GM12878 (cell line): ENCODE data around the gene BLCAP. TPM values are rescaled to one million over a fixed set of nuclear protein-coding genes. Genes with fewer than 3 reads are reported as not detected.

Experiments
- ATAC-seq: fragments of 200-7000 bp; cut with Tn5 transposase; 3 replicates; pipeline ENCODE4 v1.9.1; 2020; ENCODE audit warnings: mild to moderate bottlenecking, moderate library complexity
- BruUV-seq: library from RNA; stranded (reverse); fragments of 400-500 nt; replicated peaks from 2 replicates; lab custom pipeline; 2021; lab: Mats Ljungman, UMichigan
- CTCF ChIA-PET: fragments of 300-600 bp; sonication (Branson Sonifier 250); formaldehyde crosslinking; extraction: SDS; loops from one replicate; lab custom pipeline; 2021; ENCODE audit warnings: inconsistent platforms; lab: Yijun Ruan, JAX
- POLR2A ChIA-PET: fragments of 350-600 bp; formaldehyde crosslinking; extraction: SDS; loops from one replicate; lab custom pipeline; 2021; ENCODE audit warnings: inconsistent platforms; lab: Charles Lee
- RAD21 ChIA-PET: fragments of 300-600 bp; sonication (Branson Sonifier 250); formaldehyde crosslinking; loops from one replicate; lab custom pipeline; 2023; ENCODE audit warnings: antibody characterized with exemption; ENCODE audit not compliant: unreplicated experiment; lab: Charles Lee
- SMC1A ChIA-PET: fragments of 300-600 bp; sonication (Branson Sonifier 250); formaldehyde crosslinking; loops from one replicate; lab custom pipeline; 2023; ENCODE audit not compliant: unreplicated experiment, uncharacterized antibody; lab: Charles Lee
- DNase-seq: peaks from one replicate; pipeline ENCODE4 v3.0.0-alpha.2; 2011; ENCODE audit warnings: low read depth, low spot score
- FAIRE-seq: peaks from 3 replicates; lab custom pipeline; 2011; peaks lifted over from hg19 to GRCh38; lab: Jason Lieb, UNC
- H2AFZ ChIP-seq: 2 replicates; pipeline ENCODE4 v1.6.0; 2011; ENCODE audit warnings: low read depth, low read length, control low read depth; ENCODE audit not compliant: control insufficient read depth
- H3K27ac ChIP-seq: 2 replicates; pipeline ENCODE4 v1.5.1; 2011; ENCODE audit warnings: control low read depth; ENCODE audit not compliant: control insufficient read depth, insufficient read depth
- H3K27me3 ChIP-seq, 2 experiments: replicated peaks in 1 of 2; 2 replicates each; pipeline versions ENCODE4 v1.6.0 to v1.6.1; 2011; ENCODE audit warnings: low read length in 1 of 2; ENCODE audit not compliant: control insufficient read depth in 2 of 2, insufficient read depth in 2 of 2
- H3K36me3 ChIP-seq, 2 experiments: 2 replicates each; pipeline ENCODE4 v1.5.1; 2011; ENCODE audit warnings: low read length in 1 of 2; ENCODE audit not compliant: control insufficient read depth in 2 of 2, insufficient read depth in 2 of 2
- H3K4me1 ChIP-seq: 2 replicates; pipeline ENCODE4 v1.6.1; 2011; ENCODE audit warnings: mild to moderate bottlenecking, low read length, moderate library complexity, mixed read lengths; ENCODE audit not compliant: control insufficient read depth, insufficient read depth
- H3K4me2 ChIP-seq: 2 replicates; pipeline ENCODE4 v1.6.0; 2011; ENCODE audit warnings: control low read depth; ENCODE audit not compliant: control insufficient read depth, insufficient read depth
- H3K4me3 ChIP-seq: fragments of 200-600 bp; sonication (generic); 2 replicates; pipeline ENCODE4 v1.5.1; 2016
- H3K79me2 ChIP-seq: 2 replicates; pipeline ENCODE4 v1.6.0; 2011; ENCODE audit warnings: low read length; ENCODE audit not compliant: control insufficient read depth, insufficient read depth
- H3K9ac ChIP-seq: 2 replicates; pipeline ENCODE4 v1.8.0; 2011; ENCODE audit warnings: low read length, control low read depth, mixed read lengths; ENCODE audit not compliant: control insufficient read depth, insufficient read depth
- H3K9me3 ChIP-seq: replicated peaks from 3 replicates; pipeline ENCODE4 v1.5.1; 2011; ENCODE audit warnings: mild to moderate bottlenecking, low read length; ENCODE audit not compliant: control insufficient read depth, insufficient read depth
- H4K20me1 ChIP-seq: 2 replicates; pipeline ENCODE4 v1.6.0; 2011; ENCODE audit not compliant: control insufficient read depth, insufficient read depth
- EZH2 ChIP-seq: IDR thresholded peaks from 2 replicates; pipeline ENCODE4 v1.6.1; 2012; ENCODE audit warnings: low read depth, mild to moderate bottlenecking, control low read depth, inconsistent platforms, low read length, borderline replicate concordance; ENCODE audit not compliant: control insufficient read depth
- HDAC6 ChIP-seq: fragments of 200-600 bp; sonication (generic); IDR thresholded peaks from one replicate; pipeline ENCODE4 v1.8.0; 2017; ENCODE audit warnings: antibody characterized with exemption; ENCODE audit not compliant: unreplicated experiment
- STAT1 ChIP-seq: fragments of 450-650 bp; conservative IDR thresholded peaks from 2 replicates; pipeline ENCODE4 v1.6.1; 2014; ENCODE audit warnings: antibody characterized with exemption, mild to moderate bottlenecking
- WGBS: methylation state at CpG from one replicate; pipeline ENCODE4 v1.1.6; 2016; ENCODE audit warnings: low lambda C conversion rate; ENCODE audit not compliant: insufficient replicate concordance, insufficient coverage; ENCODE audit errors: missing lambda C conversion rate; 5-methylcytosine and 5-hydroxymethylcytosine counted together
- in situ Hi-C: fragments of 300-500 bp; cut with MboI; formaldehyde crosslinking; loops from 9 replicates; pipeline ENCODE4 v1.14.3; 2018; ENCODE audit warnings: mixed read lengths
- intact Hi-C: fragments of 100-400 bp; cut with micrococcal nuclease; formaldehyde crosslinking; loops from one replicate; pipeline ENCODE4 v1.14.2; 2022; ENCODE audit not compliant: unreplicated experiment
- polyA plus RNA-seq, 11 experiments: library from polyadenylated mRNA; depleted of rRNA in 4 of 11; unstranded in 6 of 11; stranded (reverse) in 5 of 11; fragments of >200 nt; fragmentation: Nextera tagmentation in 4 of 11; fragmentation: Illumina TruSeq in 1 of 11; extraction: Ambion mirVana in 4 of 11; extraction: Trizol in 1 of 11; gene quantifications; 1 replicate in 1 of 11; 2 replicates in 10 of 11; pipeline versions ENCODE4 v1.2.1 to v1.2.3, GENCODE V29; 2011 to 2016; ENCODE audit warnings: inconsistent platforms in 2 of 11, missing spikeins in 2 of 11, low read depth in 1 of 11
- total RNA-seq, 4 experiments: library from RNA; depleted of rRNA in 3 of 4; stranded (reverse); fragments of >200 nt in 3 of 4; fragmentation: Illumina TruSeq in 1 of 4; extraction: Trizol in 1 of 4; gene quantifications; 2 replicates each; pipeline versions ENCODE4 v1.2.1 to v1.2.3, GENCODE V29; 2013 to 2021
- TF ChIP-seq, protein P1 (sequence below): IDR thresholded peaks from 2 replicates; pipeline ENCODE4 v1.6.1; 2011; ENCODE audit warnings: mild to moderate bottlenecking, low read depth, low read length, moderate library complexity; ENCODE audit not compliant: insufficient replicate concordance
- TF ChIP-seq, protein P2 (sequence below): IDR thresholded peaks from 2 replicates; pipeline ENCODE4 v1.6.1; 2012; ENCODE audit warnings: low read depth, low read length, improper control_type of control experiment

The BLCAP gene
- total and polyA plus RNA-seq, 10 of the 15 experiments (the other 5 are each of a cell fraction or from before 2014, with no cell fraction given): 24.6 to 62.3 (median 47.3) TPM

DNA sequence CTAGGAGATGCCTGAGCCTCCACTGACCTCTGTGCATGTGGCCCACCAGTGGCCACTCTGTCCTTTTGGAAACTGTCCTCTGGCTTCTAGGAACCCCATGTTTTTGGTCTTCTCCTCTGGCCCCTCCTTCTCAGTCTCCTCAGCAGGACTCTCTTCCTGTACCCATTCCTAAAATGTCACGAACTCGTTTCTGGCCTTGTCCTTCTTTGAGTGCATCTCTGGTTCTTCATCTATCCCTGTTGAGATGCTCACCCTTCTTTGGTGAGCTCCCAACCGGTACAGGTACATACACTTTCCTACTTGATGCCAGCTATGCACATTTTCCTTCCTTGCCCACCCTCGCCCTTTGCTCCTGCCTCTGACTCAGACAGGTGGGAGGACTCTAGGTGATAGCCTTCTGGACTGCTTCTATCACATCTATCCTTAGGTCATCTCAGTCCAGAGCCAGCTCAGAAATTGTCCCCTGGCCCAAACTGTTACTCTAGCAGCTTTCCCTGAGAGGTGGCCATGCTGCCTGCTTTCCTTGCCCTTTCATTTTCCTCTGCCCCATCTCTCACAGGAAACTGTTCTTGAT is 21.4 kb downstream of the BLCAP start:
- H3K4me2 ChIP-seq: no peak overlapping the region
- H3K4me1 ChIP-seq: 0 out of 2 replicates have a peak, but pooled peaks cover 3% of the 10 kb centered on the region
- SMC1A ChIA-PET: interaction anchor here (1.0 to 1.3 kb wide), 3 partner anchors 12 to 241 kb away, joined by 3 to 4 read pairs (median 3); no protein-coding TSS in a partner anchor
- peaks cover 2 to 4% of the 10 kb centered on the region in 2 experiments; a peak in 2 of 4 replicates for H3K36me3 ChIP-seq
- DNase-seq (no peak), FAIRE-seq (no peak), ATAC-seq (no peak)
- WGBS: 60% methylated on average over 4 of the region's 4 CpGs
- in situ Hi-C loops: no loop called here
- no peaks in the 10 kb centered on the region for H4K20me1 ChIP-seq
- no peak overlapping the region for H3K27ac ChIP-seq
- no peak overlapping the region for H2AFZ ChIP-seq
- POLR2A ChIA-PET: no interaction called here
- intact Hi-C loops: no loop called here
- no peaks in the 10 kb centered on the region for H3K9me3 ChIP-seq
- TF ChIP-seq STAT1 (no peak), HDAC6 (no peak), EZH2 (no peak)
- TF ChIP-seq, protein P1, sequence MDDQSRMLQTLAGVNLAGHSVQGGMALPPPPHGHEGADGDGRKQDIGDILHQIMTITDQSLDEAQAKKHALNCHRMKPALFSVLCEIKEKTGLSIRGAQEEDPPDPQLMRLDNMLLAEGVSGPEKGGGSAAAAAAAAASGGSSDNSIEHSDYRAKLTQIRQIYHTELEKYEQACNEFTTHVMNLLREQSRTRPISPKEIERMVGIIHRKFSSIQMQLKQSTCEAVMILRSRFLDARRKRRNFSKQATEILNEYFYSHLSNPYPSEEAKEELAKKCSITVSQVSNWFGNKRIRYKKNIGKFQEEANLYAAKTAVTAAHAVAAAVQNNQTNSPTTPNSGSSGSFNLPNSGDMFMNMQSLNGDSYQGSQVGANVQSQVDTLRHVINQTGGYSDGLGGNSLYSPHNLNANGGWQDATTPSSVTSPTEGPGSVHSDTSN: no peak
- TF ChIP-seq, protein P2, sequence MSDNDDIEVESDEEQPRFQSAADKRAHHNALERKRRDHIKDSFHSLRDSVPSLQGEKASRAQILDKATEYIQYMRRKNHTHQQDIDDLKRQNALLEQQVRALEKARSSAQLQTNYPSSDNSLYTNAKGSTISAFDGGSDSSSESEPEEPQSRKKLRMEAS: no peak
- no peak overlapping the region for H3K4me3 ChIP-seq
- CTCF ChIA-PET: interaction anchor here (1.5 kb wide), 1 partner anchor 8 kb away, joined by 6 read pairs; no protein-coding TSS in a partner anchor
- no peaks in the 10 kb centered on the region for H3K27me3 ChIP-seq
- H3K9ac ChIP-seq: no peak overlapping the region
- no peaks in the 10 kb centered on the region for H3K79me2 ChIP-seq
- RAD21 ChIA-PET: no interaction called here
- BruUV-seq: no TSS peak
